HepG2 (cell line): ENCODE measurements around the gene ATR. TPM values are rescaled to one million over a fixed set of nuclear protein-coding genes. Genes with fewer than 3 reads are reported as not detected.
A peak's percentile ranks its signal among the peaks of the same experiment; 100 is the strongest.

Source experiments
- AKNA ChIP-seq: sonication (generic); formaldehyde crosslinking; IDR thresholded peaks from 2 replicates; pipeline ENCODE4 v1.4.0; 2020; ENCODE audit warnings: missing genetic modification reagents, borderline replicate concordance
- ARID4A ChIP-seq: sonication (generic); formaldehyde crosslinking; IDR thresholded peaks from 2 replicates; pipeline ENCODE4 v1.5.0; 2020; ENCODE audit warnings: mild to moderate bottlenecking, missing genetic modification reagents, borderline replicate concordance
- EED ChIP-seq: sonication (generic); formaldehyde crosslinking; IDR thresholded peaks from 2 replicates; pipeline ENCODE4 v1.5.0; 2020; ENCODE audit warnings: mild to moderate bottlenecking, missing genetic modification reagents
- HNRNPK ChIP-seq: fragments of 200-400 bp; formaldehyde crosslinking; IDR thresholded peaks from 2 replicates; pipeline ENCODE4 v1.6.1; 2018; ENCODE audit warnings: low read length, low read depth, moderate library complexity, mild to moderate bottlenecking; ENCODE audit not compliant: poor library complexity, severe bottlenecking
- KLF12 ChIP-seq: sonication (generic); formaldehyde crosslinking; IDR thresholded peaks from 2 replicates; pipeline ENCODE4 v1.4.0; 2020; ENCODE audit warnings: missing genetic modification reagents, borderline replicate concordance
- NFIB ChIP-seq: sonication (generic); formaldehyde crosslinking; IDR thresholded peaks from 2 replicates; pipeline ENCODE4 v1.9.0; 2021; ENCODE audit warnings: missing genetic modification reagents, mild to moderate bottlenecking, borderline replicate concordance
- PAWR ChIP-seq: sonication (generic); formaldehyde crosslinking; IDR thresholded peaks from 2 replicates; pipeline ENCODE4 v1.4.0; 2020; ENCODE audit warnings: missing genetic modification reagents, mild to moderate bottlenecking, borderline replicate concordance
- SIX1 ChIP-seq: sonication (generic); formaldehyde crosslinking; IDR thresholded peaks from 2 replicates; pipeline ENCODE4 v1.4.0; 2020; ENCODE audit warnings: missing genetic modification reagents, borderline replicate concordance
- SIX4 ChIP-seq: sonication (generic); formaldehyde crosslinking; IDR thresholded peaks from 2 replicates; pipeline ENCODE4 v1.4.0; 2020; ENCODE audit warnings: missing genetic modification reagents
- SNAPC5 ChIP-seq: sonication (generic); formaldehyde crosslinking; IDR thresholded peaks from 2 replicates; pipeline ENCODE4 v1.8.1; 2023; ENCODE audit warnings: mild to moderate bottlenecking, missing genetic modification reagents, borderline replicate concordance
- ZNF354B ChIP-seq: sonication (generic); formaldehyde crosslinking; IDR thresholded peaks from 2 replicates; pipeline ENCODE4 v1.8.0; 2022; ENCODE audit warnings: mild to moderate bottlenecking, missing genetic modification reagents
- ZSCAN20 ChIP-seq: sonication (generic); formaldehyde crosslinking; IDR thresholded peaks from 2 replicates; pipeline ENCODE4 v1.4.0; 2020; ENCODE audit warnings: missing genetic modification reagents, mild to moderate bottlenecking, borderline replicate concordance
- polyA plus RNA-seq, 8 experiments: library from polyadenylated mRNA; depleted of rRNA in 3 of 8; stranded (reverse) in 7 of 8; unstranded in 1 of 8; fragments of >200 nt; fragmentation: Illumina TruSeq in 4 of 8; extraction: Trizol in 4 of 8; gene quantifications; 2 replicates each; pipeline versions ENCODE4 v1.2.1 to v1.2.3, GENCODE V29; 2011 to 2016; ENCODE audit warnings: low read depth in 4 of 8, missing spikeins in 1 of 8, mixed read lengths in 1 of 8; ENCODE audit not compliant: insufficient read depth in 1 of 8
- total RNA-seq, 5 experiments: library from RNA; depleted of rRNA; stranded (reverse); fragments of >200 nt; fragmentation: Illumina TruSeq; extraction: Trizol; gene quantifications; 2 replicates each; pipeline ENCODE4 v1.2.3, GENCODE V29; 2016; ENCODE audit warnings: low read depth in 1 of 5
- TF ChIP-seq, protein P1 (sequence below): sonication (generic); formaldehyde crosslinking; IDR thresholded peaks from 2 replicates; pipeline ENCODE4 v1.9.0; 2022; ENCODE audit warnings: low read depth, missing genetic modification reagents

The ATR gene
- total and polyA plus RNA-seq, 2 of the 13 experiments (the other 11 are each of a cell fraction or from before 2014, with no cell fraction given), result 6.6 to 17.0 TPM

DNA sequence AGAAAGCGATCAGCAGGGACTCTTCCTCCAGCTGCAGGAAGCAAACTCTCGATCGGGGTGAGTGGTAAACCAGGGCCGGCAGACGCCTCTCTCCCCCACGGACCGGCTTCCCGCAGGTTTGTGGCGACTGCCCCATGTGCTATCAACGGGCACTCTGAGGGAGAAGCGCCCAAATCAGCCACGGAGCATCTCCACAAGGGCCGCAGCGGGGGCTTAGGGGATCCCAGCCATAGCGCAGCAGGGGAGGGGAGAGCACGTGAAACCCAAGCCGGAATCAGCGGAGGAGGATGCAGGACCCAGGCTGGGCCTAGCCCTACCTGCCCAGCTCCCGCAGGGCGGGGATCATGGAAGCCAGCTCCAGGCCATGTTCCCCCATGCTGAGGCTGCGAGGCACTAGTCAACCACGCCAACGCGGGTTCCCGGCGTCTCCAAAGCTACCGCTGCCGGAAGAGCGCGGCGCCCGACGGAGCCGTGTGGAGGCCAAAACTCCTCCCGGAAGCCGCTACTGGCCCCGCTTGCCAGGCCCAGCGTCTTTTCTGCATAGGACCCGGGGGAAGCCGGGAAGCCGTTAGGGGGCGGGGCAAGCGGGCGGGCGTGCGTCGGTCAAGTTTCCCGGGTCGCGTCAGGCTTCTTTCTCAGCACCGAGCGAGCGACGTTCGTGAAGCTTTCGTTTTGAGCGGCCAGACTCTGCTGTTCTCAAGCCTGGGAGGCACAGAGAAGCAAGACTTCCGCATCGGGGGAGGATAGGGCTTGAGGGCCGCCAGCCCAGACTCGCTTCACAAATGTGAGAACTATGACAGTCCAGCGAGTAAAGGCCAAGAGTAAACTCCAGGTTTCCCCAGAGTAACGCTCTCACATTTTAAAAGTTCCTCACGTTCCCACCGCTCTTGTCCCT, at the start of gene ATR (continued):
- TF ChIP-seq SNAPC5 (CRISPR knock-in tag) (peak; percentile 81; the same call in 1 of the 2 replicates), KLF12 (CRISPR knock-in tag) (peak; percentile 94), EED (CRISPR knock-in tag) (peak; percentile 66; the same call in 1 of the 2 replicates), PAWR (0 out of 2 replicates have a peak, but pooled peaks have one; percentile 40), AKNA (CRISPR knock-in tag) (no peak; the same call in 1 of the 2 replicates), HNRNPK (peak; percentile 13), SIX1 (peak; percentile 84; the same call in 1 of the 2 replicates), SIX4 (CRISPR knock-in tag) (peak; percentile 78; the same call in 1 of the 2 replicates), NFIB (CRISPR knock-in tag) (0 out of 2 replicates have a peak, but pooled peaks have one; percentile 61), ARID4A (CRISPR knock-in tag) (peak; percentile 100), ZNF354B (CRISPR knock-in tag) (peak; percentile 88; the same call in 1 of the 2 replicates), ZSCAN20 (CRISPR knock-in tag) (peak; percentile 86; the same call in 1 of the 2 replicates)
- TF ChIP-seq, protein P1, sequence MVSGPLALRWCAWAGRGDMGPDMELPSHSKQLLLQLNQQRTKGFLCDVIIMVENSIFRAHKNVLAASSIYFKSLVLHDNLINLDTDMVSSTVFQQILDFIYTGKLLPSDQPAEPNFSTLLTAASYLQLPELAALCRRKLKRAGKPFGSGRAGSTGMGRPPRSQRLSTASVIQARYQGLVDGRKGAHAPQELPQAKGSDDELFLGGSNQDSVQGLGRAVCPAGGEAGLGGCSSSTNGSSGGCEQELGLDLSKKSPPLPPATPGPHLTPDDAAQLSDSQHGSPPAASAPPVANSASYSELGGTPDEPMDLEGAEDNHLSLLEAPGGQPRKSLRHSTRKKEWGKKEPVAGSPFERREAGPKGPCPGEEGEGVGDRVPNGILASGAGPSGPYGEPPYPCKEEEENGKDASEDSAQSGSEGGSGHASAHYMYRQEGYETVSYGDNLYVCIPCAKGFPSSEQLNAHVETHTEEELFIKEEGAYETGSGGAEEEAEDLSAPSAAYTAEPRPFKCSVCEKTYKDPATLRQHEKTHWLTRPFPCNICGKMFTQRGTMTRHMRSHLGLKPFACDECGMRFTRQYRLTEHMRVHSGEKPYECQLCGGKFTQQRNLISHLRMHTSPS, result no peak
